Raji (cell line): ENCODE data around the gene DUOX2.

ENCODE experiments used
- POLR2A ChIP-seq: IDR thresholded peaks from 2 replicates; pipeline ENCODE4 v1.6.1; 2011; ENCODE audit warnings: low read depth, low read length, control low read depth; ENCODE audit not compliant: insufficient read depth

The DUOX2 gene

GRCh38 chr15:45115312-45115820, 1.4 kb upstream of the DUOX2 start:
- no peak for TF ChIP-seq POLR2A

DNA sequence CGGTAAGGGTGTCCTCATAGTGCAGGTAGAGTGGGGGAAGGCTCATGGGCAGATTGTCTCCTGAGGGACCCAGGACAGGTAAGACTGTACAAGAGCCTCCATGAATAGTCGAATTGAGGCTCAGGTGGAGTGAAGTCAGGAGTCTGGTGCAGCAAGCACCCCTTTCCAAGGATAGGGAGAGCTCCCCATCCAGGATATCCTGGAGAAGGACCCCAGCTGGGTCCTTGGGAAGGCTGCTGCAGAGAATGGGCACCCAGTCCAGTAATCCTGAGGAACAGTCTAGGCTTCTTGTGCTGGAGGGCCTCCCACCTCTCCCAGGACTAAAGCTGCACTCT, 746 bp upstream of the DUOX2 start:
- no peak for TF ChIP-seq POLR2A

GRCh38 chr15:45113380-45113990, 487 bp downstream of the DUOX2 start:
- TF ChIP-seq POLR2A = no peak

DNA sequence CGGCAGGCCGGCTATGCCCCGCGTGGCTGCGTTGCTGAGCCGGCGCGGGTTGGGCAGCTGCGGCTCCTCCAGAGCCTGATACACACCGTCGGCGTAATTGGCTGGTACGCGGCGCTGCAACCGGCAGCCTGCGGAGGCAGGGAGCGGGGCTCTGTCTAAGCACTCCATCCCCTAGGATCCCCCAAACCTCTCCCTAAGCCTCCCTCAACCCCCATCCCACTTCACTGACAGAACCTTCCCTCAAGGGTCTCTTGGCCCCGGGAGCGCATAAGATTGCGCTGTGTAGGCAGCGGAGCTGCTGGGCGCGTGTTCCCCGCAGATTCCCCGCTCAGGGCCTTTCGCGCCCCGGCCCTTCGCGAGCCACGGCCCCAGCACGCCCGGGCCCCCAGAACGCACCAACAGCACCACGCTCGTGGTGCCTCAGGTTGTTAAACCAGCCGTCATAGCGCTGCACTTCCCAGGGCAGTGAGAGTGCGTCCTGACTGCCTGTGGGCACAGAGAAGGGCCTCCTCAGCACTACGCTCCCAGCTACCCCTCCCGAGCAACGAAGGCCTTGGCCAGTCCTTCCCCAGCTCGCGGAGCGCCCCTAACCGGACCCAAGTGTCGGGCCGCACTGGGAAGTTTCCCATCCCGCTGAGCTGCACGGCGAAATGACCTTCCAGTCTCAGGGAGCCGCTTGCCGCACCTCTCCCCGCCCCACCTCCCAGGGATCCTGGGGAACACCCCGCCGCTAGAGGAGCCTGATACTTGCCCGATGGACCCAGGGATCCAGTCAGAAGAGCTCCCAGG, 1.2 kb downstream of the DUOX2 start:
- no peak for TF ChIP-seq POLR2A

GRCh38 chr15:45112143-45112590, 1.8 kb downstream of the DUOX2 start:
- TF ChIP-seq POLR2A = no peak

DNA sequence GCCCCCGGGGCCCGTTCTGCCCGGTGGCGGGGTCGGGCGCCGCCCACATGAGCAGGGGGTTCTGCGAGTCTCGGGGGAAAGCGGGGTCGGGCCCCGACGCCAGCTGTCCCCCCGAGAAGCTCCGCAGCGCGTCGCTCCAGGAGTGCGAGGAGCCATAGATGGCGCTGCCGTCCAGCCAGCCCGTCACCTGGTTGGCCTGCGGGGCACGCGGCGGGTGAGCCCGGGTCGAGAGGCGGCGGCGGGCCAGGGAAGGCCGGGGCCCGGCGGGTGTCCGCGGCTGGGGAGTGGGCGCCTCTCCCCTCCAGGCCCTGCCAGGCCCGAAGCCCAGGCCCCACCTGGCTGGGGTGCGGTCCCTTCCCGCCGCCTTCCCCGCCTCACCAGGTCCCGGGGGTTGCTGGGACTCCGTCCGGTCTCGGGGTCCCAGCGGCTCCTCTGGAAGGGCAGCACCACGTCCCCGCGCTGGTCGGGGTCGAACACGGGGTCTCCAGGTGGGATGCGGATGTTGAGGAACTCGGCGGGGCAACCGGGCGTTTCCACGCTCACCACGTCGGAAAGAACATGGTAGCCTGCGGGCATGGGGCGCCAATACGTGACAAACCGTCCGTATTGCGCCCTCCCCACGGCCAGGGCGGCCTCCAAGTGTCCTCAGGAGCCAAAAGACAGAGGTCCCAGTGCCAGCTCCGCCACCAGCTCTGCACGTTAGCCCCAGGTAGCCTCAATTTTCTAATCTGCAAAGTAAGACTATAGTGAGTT, 2.4 kb downstream of the DUOX2 start:
- TF ChIP-seq POLR2A = no peak

- TF ChIP-seq POLR2A = no peak
Observed at GRCh38 chr15:45110256-45110820, 3.6 kb downstream of the DUOX2 start.

DNA sequence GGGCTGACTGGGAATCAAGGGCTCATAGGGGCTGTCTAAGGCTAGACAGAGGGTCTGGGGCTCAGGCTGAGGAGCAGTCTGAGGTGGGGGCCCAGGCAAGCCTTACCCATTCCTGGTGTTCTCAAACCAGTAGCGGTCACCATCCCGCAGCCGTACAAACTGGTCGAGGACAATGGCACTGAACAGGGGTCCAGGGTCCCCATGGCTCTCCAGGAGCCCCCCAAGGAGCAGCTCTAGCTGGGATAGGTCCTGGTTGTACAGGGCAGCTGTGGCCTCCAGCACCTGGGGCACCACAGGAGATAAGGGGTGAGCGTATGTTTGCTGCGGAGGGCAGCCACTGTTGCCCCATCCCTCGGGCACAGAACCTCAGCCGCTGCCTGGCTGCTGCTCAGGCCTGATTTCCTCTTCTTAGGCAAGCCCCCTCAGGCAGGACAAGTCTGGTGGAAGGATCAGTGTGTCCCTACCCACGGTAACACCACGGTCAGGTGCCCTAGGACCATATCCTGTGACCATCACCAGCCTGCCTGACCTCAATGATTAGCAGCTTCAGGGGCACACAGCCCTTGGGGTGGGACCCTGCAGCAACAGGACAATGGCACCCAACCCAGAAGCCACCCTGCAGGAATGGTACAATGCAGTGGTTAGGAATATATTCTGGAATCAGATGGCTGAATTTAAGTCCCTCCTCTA, 5.9 kb downstream of the DUOX2 start:
- TF ChIP-seq POLR2A = no peak

GRCh38 chr15:45106002-45106790, 7.8 kb downstream of the DUOX2 start:
- TF ChIP-seq POLR2A = no peak

- TF ChIP-seq POLR2A = no peak
Observed at GRCh38 chr15:45105586-45105985, 8.4 kb downstream of the DUOX2 start.

DNA sequence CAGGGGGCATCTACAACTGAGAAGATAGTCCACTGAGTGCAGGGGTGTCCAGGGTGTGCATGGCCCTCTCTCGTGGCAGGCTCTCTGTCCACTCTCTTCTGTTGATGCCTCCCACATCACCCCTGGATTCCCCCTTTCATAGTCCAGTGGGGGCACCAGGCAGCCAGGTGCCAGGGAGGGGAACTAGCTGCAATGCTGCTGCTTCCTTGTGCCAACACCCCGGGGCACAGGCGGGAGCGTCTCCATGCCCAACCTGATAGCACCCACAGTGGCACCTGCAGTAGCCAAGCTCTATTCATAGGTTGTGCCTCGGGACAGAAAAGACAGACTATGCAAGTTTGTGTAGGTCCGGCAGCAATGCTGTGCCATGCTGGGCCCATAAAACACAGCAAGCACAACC, 11.7 kb downstream of the DUOX2 start:
- no peak for TF ChIP-seq POLR2A

GRCh38 chr15:45101749-45102148, 12.2 kb downstream of the DUOX2 start:
- no peak for TF ChIP-seq POLR2A

DNA sequence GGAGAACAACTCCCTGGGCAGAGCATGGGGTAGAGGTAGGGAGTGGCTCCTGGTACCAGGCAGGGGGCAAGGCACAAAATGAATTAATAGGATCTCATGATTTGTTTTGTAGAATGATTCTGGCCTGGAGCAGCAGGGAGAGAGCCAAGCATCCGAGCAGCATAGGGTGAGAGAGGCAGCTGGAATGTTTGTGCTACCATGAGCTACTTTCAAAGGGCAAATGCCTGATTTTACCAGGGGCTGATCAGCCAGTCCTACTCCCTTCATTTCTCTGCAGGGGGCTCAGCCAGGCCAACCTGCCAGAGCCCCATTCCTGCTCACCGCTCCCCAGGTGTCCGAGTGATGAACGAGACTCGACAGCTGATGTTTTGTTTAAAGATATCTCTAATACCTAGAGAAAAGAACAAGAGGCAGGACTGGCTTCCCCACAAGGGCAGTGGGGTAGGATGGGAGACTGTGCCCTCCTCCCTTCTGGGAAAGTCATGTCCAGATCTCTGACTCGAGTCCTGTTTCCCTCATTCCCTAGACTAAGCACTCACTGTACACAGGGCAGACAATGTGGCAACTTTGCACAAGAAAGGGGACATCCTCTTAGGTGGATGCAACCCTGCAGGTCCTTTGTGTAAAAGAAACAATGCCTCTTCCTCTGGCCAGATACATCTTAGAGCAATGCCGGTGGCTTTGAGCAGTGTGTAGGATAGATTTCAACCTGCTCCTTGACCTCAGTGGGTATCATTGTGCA, 12.9 kb downstream of the DUOX2 start:
- TF ChIP-seq POLR2A = no peak
